GM23248 (cell line): ENCODE results near the gene OR10H4. TPM values are rescaled to one million over a fixed set of nuclear protein-coding genes. Genes with fewer than 3 reads are reported as not detected.
"Not testable (repeated sequence)": the region's sequence is repeated elsewhere in the genome, so short reads cannot be mapped to it uniquely, and the experiment has no call there.

Experiments
- DNase-seq: peaks from one replicate; pipeline ENCODE4 v3.0.0-alpha.2; 2015
- H2AFZ ChIP-seq: fragments of 200-600 bp; sonication (generic); 2 replicates; pipeline ENCODE4 v1.6.1; 2016; ENCODE audit warnings: antibody characterized with exemption
- H3F3A ChIP-seq: fragments of 200-600 bp; sonication (generic); 2 replicates; pipeline ENCODE4 v1.6.1; 2016; ENCODE audit warnings: mild to moderate bottlenecking, antibody characterized with exemption, mixed run types; ENCODE audit not compliant: insufficient read depth
- H3K27ac ChIP-seq: fragments of 200-600 bp; sonication (generic); 2 replicates; pipeline ENCODE4 v1.5.1; 2016; ENCODE audit warnings: mild to moderate bottlenecking
- H3K27me3 ChIP-seq: fragments of 200-600 bp; sonication (generic); replicated peaks from 2 replicates; pipeline ENCODE4 v1.6.1; 2016; ENCODE audit warnings: mild to moderate bottlenecking; ENCODE audit not compliant: insufficient read depth
- H3K36me3 ChIP-seq: fragments of 200-600 bp; sonication (generic); 2 replicates; pipeline ENCODE4 v1.6.1; 2016; ENCODE audit warnings: low read depth, mild to moderate bottlenecking
- H3K4me1 ChIP-seq: fragments of 200-600 bp; sonication (generic); 2 replicates; pipeline ENCODE4 v1.6.1; 2016; ENCODE audit warnings: mild to moderate bottlenecking; ENCODE audit not compliant: insufficient read depth
- H3K4me2 ChIP-seq: fragments of 200-600 bp; sonication (generic); one replicate; pipeline ENCODE4 v1.6.1; 2016; ENCODE audit warnings: mild to moderate bottlenecking; ENCODE audit not compliant: unreplicated experiment
- H3K4me3 ChIP-seq: fragments of 200-600 bp; sonication (generic); 2 replicates; pipeline ENCODE4 v1.5.1; 2016; ENCODE audit warnings: mild to moderate bottlenecking
- H3K79me2 ChIP-seq: fragments of 200-600 bp; sonication (generic); 2 replicates; pipeline ENCODE4 v1.6.1; 2016; ENCODE audit warnings: mild to moderate bottlenecking; ENCODE audit not compliant: insufficient read depth
- H3K9ac ChIP-seq: fragments of 200-600 bp; sonication (generic); 2 replicates; pipeline ENCODE4 v1.6.1; 2016; ENCODE audit warnings: mild to moderate bottlenecking
- H3K9me2 ChIP-seq: fragments of 200-600 bp; sonication (generic); 2 replicates; pipeline ENCODE4 v1.6.1; 2016; ENCODE audit warnings: mixed run types, mild to moderate bottlenecking, moderate library complexity; ENCODE audit not compliant: insufficient read depth
- H3K9me3 ChIP-seq: fragments of 200-600 bp; sonication (generic); one replicate; pipeline ENCODE4 v1.6.1; 2017; ENCODE audit warnings: low read depth
- H4K20me1 ChIP-seq: fragments of 200-600 bp; sonication (generic); 2 replicates; pipeline ENCODE4 v1.6.0; 2016; ENCODE audit not compliant: insufficient read depth
- EZH2 ChIP-seq: fragments of 200-600 bp; sonication (generic); IDR thresholded peaks from 2 replicates; pipeline ENCODE4 v1.6.1; 2018; ENCODE audit warnings: antibody characterized with exemption, mild to moderate bottlenecking; ENCODE audit not compliant: insufficient read depth, poor library complexity, severe bottlenecking
- EZH2phosphoT487 ChIP-seq: fragments of 200-600 bp; sonication (generic); IDR thresholded peaks from 2 replicates; pipeline ENCODE4 v1.6.1; 2018; ENCODE audit warnings: antibody characterized with exemption, moderate library complexity, mild to moderate bottlenecking, low read depth; ENCODE audit not compliant: insufficient read depth
- WGBS, 2 experiments: methylation state at CpG; one replicate each; pipeline ENCODE4 v1.1.6; 2015 to 2017; ENCODE audit warnings: low lambda C conversion rate in 2 of 2, low coverage in 1 of 2; ENCODE audit errors: missing lambda C conversion rate in 2 of 2; 5-methylcytosine and 5-hydroxymethylcytosine counted together
- in situ Hi-C: fragments of 300-500 bp; cut with MboI; formaldehyde crosslinking; loops from 2 replicates; pipeline ENCODE4 v1.15.0; 2020
- polyA plus RNA-seq: library from polyadenylated mRNA; unstranded; fragments of >200 nt; fragmentation: Nextera tagmentation; extraction: Ambion mirVana; gene quantifications from 2 replicates; pipeline ENCODE4 v1.2.1, GENCODE V29; 2016
- total RNA-seq: library from RNA; depleted of rRNA; stranded (reverse); fragments of >200 nt; shearing (Covaris generic); gene quantifications from 2 replicates; pipeline ENCODE4 v1.2.3, GENCODE V29; 2014; rRNA removed

Gene OR10H4, protein sequence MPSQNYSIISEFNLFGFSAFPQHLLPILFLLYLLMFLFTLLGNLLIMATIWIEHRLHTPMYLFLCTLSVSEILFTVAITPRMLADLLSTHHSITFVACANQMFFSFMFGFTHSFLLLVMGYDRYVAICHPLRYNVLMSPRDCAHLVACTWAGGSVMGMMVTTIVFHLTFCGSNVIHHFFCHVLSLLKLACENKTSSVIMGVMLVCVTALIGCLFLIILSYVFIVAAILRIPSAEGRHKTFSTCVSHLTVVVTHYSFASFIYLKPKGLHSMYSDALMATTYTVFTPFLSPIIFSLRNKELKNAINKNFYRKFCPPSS
- total RNA-seq (not detected in 2 replicates), polyA plus RNA-seq (not detected in 2 replicates)

DNA sequence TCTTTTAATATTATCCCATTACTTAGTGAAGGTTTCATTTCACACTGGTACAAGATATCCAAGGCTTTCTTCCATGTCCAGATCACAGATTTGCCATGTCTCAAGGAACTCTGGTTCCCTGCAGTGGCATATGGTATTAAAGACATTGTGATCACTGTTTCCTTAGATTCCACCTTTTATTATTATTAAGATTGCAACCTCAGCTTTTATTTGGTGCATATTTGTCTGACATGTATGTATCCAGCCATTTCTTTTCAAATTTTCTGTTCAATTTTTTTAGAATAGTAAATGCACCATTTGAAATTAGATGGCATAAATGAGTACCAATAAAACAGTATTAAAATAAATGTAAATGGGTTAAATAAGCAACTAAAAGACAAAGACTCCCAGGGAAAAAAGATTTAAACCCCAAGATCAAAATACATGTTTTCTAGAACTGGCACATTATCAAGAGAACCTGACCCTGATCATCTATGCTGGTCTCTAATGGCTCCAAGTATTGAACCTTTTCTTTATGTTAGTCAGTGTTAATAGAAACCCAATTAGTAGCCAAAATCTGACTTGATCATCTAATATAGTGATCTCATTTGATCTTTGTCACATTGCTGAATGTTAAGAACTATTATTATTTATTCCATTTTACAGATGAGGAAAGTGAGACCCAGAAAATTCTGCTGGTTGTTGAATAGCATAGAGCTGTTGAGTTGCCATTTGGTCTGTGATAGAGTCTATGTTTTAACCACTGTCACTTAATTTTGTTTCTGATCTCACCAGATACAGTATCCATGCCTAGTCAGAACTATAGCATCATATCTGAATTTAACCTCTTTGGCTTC lies at the start of gene OR10H4:
OR10H4 (plus strand) TSS at position 786 of the 836 bp plus-strand sequence; CDS start at position 786, 0 bp downstream.
- Histone ChIP-seq H3K27me3 (no peaks in the 10 kb centered on the region), H3K9me3 (no peaks in the 10 kb centered on the region), H3K36me3 (no peaks in the 10 kb centered on the region), H3K9ac (no peak within 1 kb of the TSS), H3K79me2 (no peaks in the 10 kb centered on the region), H4K20me1 (no peaks in the 10 kb centered on the region), H3F3A (no peaks in the 10 kb centered on the region), H3K4me2 (no peak within 1 kb of the TSS), H3K4me3 (no peak within 1 kb of the TSS), H3K27ac (no peak within 1 kb of the TSS), H3K4me1 (no peaks in the 10 kb centered on the region), H3K9me2 (no peaks in the 10 kb centered on the region), H2AFZ (no peak within 1 kb of the TSS)
- DNase-seq = no peak
- in situ Hi-C loops = no loop called here
- TF ChIP-seq EZH2phosphoT487 = no peak

DNA sequence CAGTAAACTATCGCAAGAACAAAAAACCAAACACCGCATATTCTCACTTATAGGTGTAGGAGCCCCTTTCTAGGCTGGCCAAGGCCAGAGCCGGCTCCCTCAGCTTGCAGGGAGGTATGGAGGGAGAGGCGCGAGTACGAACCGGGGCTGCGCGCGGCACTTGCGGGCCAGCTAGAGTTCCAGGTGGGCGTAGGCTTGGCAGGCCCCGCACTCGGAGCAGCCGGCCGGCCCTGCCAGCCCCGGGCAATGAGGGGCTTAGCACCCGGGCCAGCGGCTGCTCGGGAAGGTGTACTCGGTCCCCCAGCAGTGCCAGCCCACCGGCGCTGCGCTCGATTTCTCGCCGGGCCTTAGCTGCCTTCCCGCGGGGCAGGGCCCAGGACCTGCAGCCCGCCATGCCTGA lies 49.2 kb upstream of the OR10H4 start:
- H3K9ac ChIP-seq, H3K36me3 ChIP-seq, H3K9me3 ChIP-seq, H2AFZ ChIP-seq, in situ Hi-C loops, H3K4me1 ChIP-seq, H3K4me3 ChIP-seq, H4K20me1 ChIP-seq, H3K4me2 ChIP-seq, H3K27me3 ChIP-seq, H3K79me2 ChIP-seq, H3K27ac ChIP-seq, DNase-seq, H3F3A ChIP-seq, H3K9me2 ChIP-seq: not testable (repeated sequence)
- WGBS, 2 experiments = 6 to 10% methylated on average over 26 to 30 of the region's 30 CpGs

- DNase-seq, H3K9me2 ChIP-seq, H3K9ac ChIP-seq, H3F3A ChIP-seq, H3K9me3 ChIP-seq, H3K4me3 ChIP-seq, H3K4me1 ChIP-seq, H4K20me1 ChIP-seq, H3K27me3 ChIP-seq, in situ Hi-C loops, H3K27ac ChIP-seq, H3K4me2 ChIP-seq, H3K79me2 ChIP-seq, H2AFZ ChIP-seq, H3K36me3 ChIP-seq: not testable (repeated sequence)
- WGBS, 2 experiments = 7 to 10% methylated on average over 9 to 12 of the region's 15 CpGs
Measured at GRCh38 chr19:15900032-15900431, 48.8 kb upstream of the OR10H4 start.

- TF ChIP-seq EZH2 = no peak
- no peak for TF ChIP-seq EZH2phosphoT487
- DNase-seq = no peak
- H3F3A ChIP-seq = no peaks in the 10 kb centered on the region
- H3K9me2 ChIP-seq = no peaks in the 10 kb centered on the region
- H3K4me2 ChIP-seq = no peak overlapping the region
- H3K9me3 ChIP-seq = no peaks in the 10 kb centered on the region
- H3K79me2 ChIP-seq = no peaks in the 10 kb centered on the region
- no peak overlapping the region for H3K4me3 ChIP-seq
- no peak overlapping the region for H2AFZ ChIP-seq
- in situ Hi-C loops = no loop called here
- H4K20me1 ChIP-seq = no peaks in the 10 kb centered on the region
- no peaks in the 10 kb centered on the region for H3K4me1 ChIP-seq
- no peaks in the 10 kb centered on the region for H3K36me3 ChIP-seq
- no peaks in the 10 kb centered on the region for H3K27me3 ChIP-seq
- 57 to 58% methylated on average over 11 of the region's 11 CpGs for whole genome bisulfite sequencing, 2 experiments
- no peak overlapping the region for H3K27ac ChIP-seq
- H3K9ac ChIP-seq = no peak overlapping the region
Measured at GRCh38 chr19:15900504-15900903, 48.3 kb upstream of the OR10H4 start.
